Measurements from ENCODE around the gene MACROH2A1. TPM values are rescaled to one million over a fixed set of nuclear protein-coding genes. Genes with fewer than 3 reads are reported as not detected.

Gene MACROH2A1
- total RNA-seq, 1 donor from 2014 or later, result 103 TPM

GRCh38 chr5:135360278-135361274 lies 38.5 kb downstream of the MACROH2A1 start:
- Histone ChIP-seq H3K27ac (replicated peaks) (no peak overlapping the region), H3K4me3 (no peak overlapping the region), H3K4me1 (peaks cover 39% of the 10 kb centered on the region), H3K27me3 (ENCODE audit: low read depth) (no peaks in the 10 kb centered on the region), H3K36me3 (peaks cover 24% of the 10 kb centered on the region), H3K9me3 (replicated peaks) (no peaks in the 10 kb centered on the region)
- no peak for TF ChIP-seq CTCF (IDR thresholded peaks at IDR 0.05; ENCODE audit: borderline replicate concordance)
- intact Hi-C loops (cut with micrococcal nuclease), result no loop called here
- no peak for DNase-seq

GRCh38 chr5:135359374-135360165 lies 39.5 kb downstream of the MACROH2A1 start:
- Histone ChIP-seq H3K36me3 (peaks cover 19% of the 10 kb centered on the region), H3K27me3 (ENCODE audit: low read depth) (no peaks in the 10 kb centered on the region), H3K9me3 (replicated peaks) (no peaks in the 10 kb centered on the region), H3K4me1 (peaks cover 39% of the 10 kb centered on the region), H3K27ac (replicated peaks) (no peak overlapping the region), H3K4me3 (no peak overlapping the region)
- TF ChIP-seq CTCF (IDR thresholded peaks at IDR 0.05; ENCODE audit: borderline replicate concordance), result no peak
- intact Hi-C loops (cut with micrococcal nuclease), result no loop called here
- DNase-seq, result no peak

GRCh38 chr5:135357685-135358084 lies 41.3 kb downstream of the MACROH2A1 start:
- TF ChIP-seq CTCF (IDR thresholded peaks at IDR 0.05; ENCODE audit: borderline replicate concordance), result no peak
- Histone ChIP-seq H3K4me3 (no peak overlapping the region), H3K27ac (replicated peaks) (no peak overlapping the region), H3K36me3 (peaks cover 19% of the 10 kb centered on the region), H3K9me3 (replicated peaks) (no peaks in the 10 kb centered on the region), H3K27me3 (ENCODE audit: low read depth) (no peaks in the 10 kb centered on the region), H3K4me1 (peaks cover 53% of the 10 kb centered on the region)
- intact Hi-C loops (cut with micrococcal nuclease), result no loop called here
- DNase-seq, result no peak

GRCh38 chr5:135356522-135357318 lies 42.3 kb downstream of the MACROH2A1 start:
- Histone ChIP-seq H3K9me3 (replicated peaks) (no peaks in the 10 kb centered on the region), H3K36me3 (peaks cover 19% of the 10 kb centered on the region), H3K27me3 (ENCODE audit: low read depth) (no peaks in the 10 kb centered on the region), H3K4me1 (peaks cover 53% of the 10 kb centered on the region), H3K27ac (replicated peaks) (peak overlapping the region; percentile 80), H3K4me3 (peak overlapping the region; percentile 19)
- TF ChIP-seq CTCF (IDR thresholded peaks at IDR 0.05; ENCODE audit: borderline replicate concordance), result no peak
- DNase-seq, result peak; percentile 83
- intact Hi-C loops (cut with micrococcal nuclease), result no loop called here

- TF ChIP-seq CTCF (IDR thresholded peaks at IDR 0.05; ENCODE audit: borderline replicate concordance), result no peak
- no peak for DNase-seq
- H3K9me3 ChIP-seq (replicated peaks), result no peaks in the 10 kb centered on the region
- no peak overlapping the region for H3K27ac ChIP-seq (replicated peaks)
- H3K27me3 ChIP-seq (ENCODE audit: low read depth), result no peaks in the 10 kb centered on the region
- H3K4me1 ChIP-seq, result peaks cover 62% of the 10 kb centered on the region
- no peak overlapping the region for H3K4me3 ChIP-seq
- H3K36me3 ChIP-seq, result peaks cover 23% of the 10 kb centered on the region
- intact Hi-C loops (cut with micrococcal nuclease), result no loop called here
Measured at GRCh38 chr5:135355169-135355568, 43.9 kb downstream of the MACROH2A1 start.

Measured in left ventricle myocardium inferior (tissue), 1 donor.